Esophagus muscularis mucosa (tissue), 4 donors: ENCODE results near the gene NKPD1. TPM values are rescaled to one million over a fixed set of nuclear protein-coding genes. Genes with fewer than 3 reads are reported as not detected.

Experiments
- DNase-seq: peaks from one replicate; pipeline ENCODE4 v3.0.0-alpha.2; 2017; ENCODE audit errors: extremely low spot score
- H3K27ac ChIP-seq, 4 donors: fragments of 200-600 bp; sonication (generic); replicated peaks in 1 of 4; 1 replicate in 3 of 4; 2 replicates in 1 of 4; pipeline ENCODE4 v1.5.1; 2016 to 2019; ENCODE audit warnings: mild to moderate bottlenecking in 1 of 4
- H3K27me3 ChIP-seq, 4 donors: fragments of 200-600 bp; sonication (generic); one replicate each; pipeline versions ENCODE4 v1.5.1 to v1.6.0; 2016 to 2019
- H3K36me3 ChIP-seq, 4 donors: fragments of 200-600 bp; sonication (generic); one replicate each; pipeline ENCODE4 v1.5.1; 2016 to 2019
- H3K4me1 ChIP-seq, 4 donors: fragments of 200-600 bp; sonication (generic); one replicate each; pipeline ENCODE4 v1.5.1; 2016 to 2019
- H3K4me3 ChIP-seq, 4 donors: fragments of 200-600 bp; sonication (generic); 1 replicate in 2 of 4; 2 replicates in 2 of 4; pipeline ENCODE4 v1.5.1; 2016 to 2019; ENCODE audit warnings: mild to moderate bottlenecking in 4 of 4, moderate library complexity in 1 of 4
- H3K9me3 ChIP-seq, 4 donors: fragments of 200-600 bp; sonication (generic); 1 replicate in 3 of 4; 2 replicates in 1 of 4; pipeline ENCODE4 v1.5.1; 2016 to 2019
- CTCF ChIP-seq, 3 experiments: fragments of 200-600 bp in 2 of 3; fragments of 450-650 bp in 1 of 3; sonication (generic) in 2 of 3; IDR thresholded peaks; one replicate each; pipeline ENCODE4 v1.5.1; 2017 to 2019; ENCODE audit warnings: antibody characterized with exemption in 3 of 3, mild to moderate bottlenecking in 2 of 3, moderate library complexity in 1 of 3
- EP300 ChIP-seq: sonication (generic); formaldehyde crosslinking; IDR thresholded peaks from one replicate; pipeline ENCODE4 v1.6.1; 2017; ENCODE audit warnings: antibody characterized with exemption
- POLR2A ChIP-seq: fragments of 450-650 bp; IDR thresholded peaks from one replicate; pipeline ENCODE4 v1.6.1; 2017; ENCODE audit warnings: antibody characterized with exemption, moderate library complexity, mild to moderate bottlenecking, low read depth
- POLR2AphosphoS5 ChIP-seq, 2 donors: sonication (generic); formaldehyde crosslinking; IDR thresholded peaks; one replicate each; pipeline ENCODE4 v1.6.1; 2017; ENCODE audit warnings: antibody characterized with exemption in 2 of 2
- WGBS: methylation state at CpG from one replicate; pipeline ENCODE4 v1.1.5; 2018; 5-methylcytosine and 5-hydroxymethylcytosine counted together
- intact Hi-C: fragments of 100-400 bp; cut with DNase I; formaldehyde crosslinking; loops from one replicate; pipeline ENCODE4 v1.15.1; 2023
- total RNA-seq, 4 donors: library from RNA; depleted of rRNA; stranded (reverse); fragments of >200 nt; gene quantifications; one replicate each; pipeline versions ENCODE4 v1.1.0 to v1.2.1, GENCODE V29; 2016

The NKPD1 gene
- total RNA-seq, 4 donors from 2014 or later = 0.26 TPM; not detected in 3

DNA sequence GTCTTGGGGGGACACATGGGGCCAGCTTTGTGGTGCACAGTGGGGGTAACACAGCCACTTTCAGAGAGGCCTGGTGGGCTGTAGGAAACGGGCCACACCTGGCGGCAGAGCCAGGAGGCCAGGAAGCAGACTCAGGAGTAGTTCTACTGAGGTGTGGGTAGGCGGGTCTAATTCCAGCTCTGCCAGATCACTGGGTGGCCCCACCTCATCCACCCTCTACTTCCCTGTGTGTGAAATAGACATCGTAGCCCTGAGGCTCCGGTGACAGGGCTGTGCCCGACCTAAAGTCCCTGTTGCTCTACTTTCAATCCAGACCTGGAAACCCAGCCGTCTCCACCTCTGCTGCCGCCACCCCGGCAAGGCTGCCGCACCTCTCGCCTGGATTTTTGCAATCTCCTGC is 4.0 kb downstream of the NKPD1 start:
- Histone ChIP-seq H3K9me3 (no peaks in the 10 kb centered on the region), H3K4me1 (peaks cover 23 to 31% (median 27%) of the 10 kb centered on the region in 4 donors), H3K36me3 (no peaks in the 10 kb centered on the region), H3K4me3 (no peak overlapping the region), H3K27ac (no peak overlapping the region), H3K27me3 (peaks cover 0 to 93% (median 43%) of the 10 kb centered on the region in 4 donors)
- TF ChIP-seq EP300 = no peak
- no peak for TF ChIP-seq CTCF (IDR thresholded peaks at IDR 0.05)
- no peak for TF ChIP-seq POLR2A
- TF ChIP-seq POLR2AphosphoS5 (IDR thresholded peaks at IDR 0.05) = no peak
- WGBS = 83% methylated on average over 11 of the region's 11 CpGs
- no peak for DNase-seq
- intact Hi-C loops = no loop called here

- 61% methylated on average over 6 of the region's 11 CpGs for WGBS
- intact Hi-C loops = no loop called here
- no peak for DNase-seq
- Histone ChIP-seq H3K27ac (no peak overlapping the region), H3K27me3 (peaks cover 0 to 93% (median 45%) of the 10 kb centered on the region in 4 donors), H3K9me3 (no peaks in the 10 kb centered on the region), H3K4me1 (peaks cover 23 to 34% (median 29%) of the 10 kb centered on the region in 4 donors), H3K36me3 (no peaks in the 10 kb centered on the region), H3K4me3 (no peak overlapping the region)
- TF ChIP-seq POLR2A (no peak), EP300 (no peak), POLR2AphosphoS5 (IDR thresholded peaks at IDR 0.05) (no peak), CTCF (IDR thresholded peaks at IDR 0.05) (no peak)
Measured at GRCh38 chr19:45156011-45156630, 4.7 kb downstream of the NKPD1 start.

GRCh38 chr19:45154064-45154827 is 6.5 kb downstream of the NKPD1 start:
- intact Hi-C loops = no loop called here
- no peak for DNase-seq
- Histone ChIP-seq H3K9me3 (no peaks in the 10 kb centered on the region), H3K36me3 (no peaks in the 10 kb centered on the region), H3K4me3 (peak overlapping the region; percentile 32 to 52 (median 44)), H3K4me1 (peaks cover 23 to 35% (median 29%) of the 10 kb centered on the region in 4 donors), H3K27me3 (peaks cover 0 to 86% (median 36%) of the 10 kb centered on the region in 4 donors), H3K27ac (no peak overlapping the region)
- WGBS = 53% methylated on average over 19 of the region's 19 CpGs
- TF ChIP-seq POLR2AphosphoS5 (IDR thresholded peaks at IDR 0.05) = no peak
- no peak for TF ChIP-seq EP300
- no peak for TF ChIP-seq POLR2A
- TF ChIP-seq CTCF (IDR thresholded peaks at IDR 0.05) = no peak

- H3K27ac ChIP-seq = no peak overlapping the region
- H3K9me3 ChIP-seq = no peaks in the 10 kb centered on the region
- intact Hi-C loops = no loop called here
- H3K4me3 ChIP-seq = peak overlapping the region; percentile 32 to 52 (median 44)
- H3K4me1 ChIP-seq = peaks cover 23 to 35% (median 29%) of the 10 kb centered on the region in 4 donors
- H3K36me3 ChIP-seq = peaks cover 0 to 2% (median under 1%) of the 10 kb centered on the region in 4 donors
- WGBS = 2% methylated on average over 44 of the region's 69 CpGs
- TF ChIP-seq EP300 (no peak), POLR2AphosphoS5 (IDR thresholded peaks at IDR 0.05) (peak in 1 of 2 donors; percentile 49), POLR2A (no peak), CTCF (IDR thresholded peaks at IDR 0.05) (no peak)
- DNase-seq = no peak
- H3K27me3 ChIP-seq = peaks cover 0 to 79% (median 28%) of the 10 kb centered on the region in 4 donors
Measured at GRCh38 chr19:45153339-45154063, 7.3 kb downstream of the NKPD1 start.
